Measurements from ENCODE around the gene ZSCAN10. TPM values are rescaled to one million over a fixed set of nuclear protein-coding genes. Genes with fewer than 3 reads are reported as not detected.

Gene ZSCAN10
- total RNA-seq, 1 experiment from 2014 or later = 0.76 TPM

DNA sequence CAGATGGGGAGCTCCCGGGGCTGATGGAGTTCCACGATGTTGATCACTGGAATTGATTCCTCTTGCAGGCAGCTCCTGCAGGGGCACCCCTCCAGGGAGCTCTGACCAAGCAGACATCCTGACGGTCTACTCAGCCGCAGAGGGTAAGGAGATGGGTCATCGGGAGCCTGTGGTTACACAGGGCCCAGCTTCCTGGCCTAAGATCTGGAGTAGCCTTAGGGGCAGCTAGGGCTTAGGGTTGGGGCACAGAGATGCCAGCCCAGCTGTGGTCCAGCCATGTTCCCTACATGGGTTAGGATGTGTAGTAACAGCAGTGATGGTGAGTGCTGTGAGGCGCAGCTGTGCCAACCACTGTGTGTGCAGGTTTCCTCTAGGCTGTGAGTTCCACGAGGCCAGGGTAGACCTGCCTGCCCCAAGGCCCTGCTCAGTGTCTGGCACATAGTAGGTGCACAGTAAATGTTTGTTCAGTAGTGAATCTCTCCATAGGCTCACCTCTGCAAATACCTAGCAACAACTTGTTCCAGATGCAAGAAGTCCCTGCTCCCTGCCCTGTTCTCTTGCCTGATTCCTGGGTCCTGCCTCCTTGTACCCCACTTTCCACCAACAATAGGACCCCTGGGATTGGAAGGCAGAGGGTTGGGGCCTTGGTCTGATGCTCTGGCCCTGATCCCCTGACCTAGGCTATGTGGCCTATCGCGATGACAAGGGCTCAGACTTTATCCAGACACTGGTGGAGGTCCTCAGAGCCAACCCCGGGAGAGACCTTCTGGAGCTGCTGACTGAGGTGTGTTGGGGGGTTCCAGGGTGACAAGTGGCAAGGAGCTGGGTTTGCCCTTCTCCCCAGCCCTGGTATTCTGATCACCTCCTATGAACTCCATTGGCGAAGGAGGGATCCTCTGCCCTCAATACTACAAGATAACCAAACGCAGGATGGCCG lies 49.4 kb upstream of the ZSCAN10 start:
- peak overlapping the region; percentile 95 for H3K27ac ChIP-seq (ENCODE audit: low read depth, low read length)
- H3K4me2 ChIP-seq (ENCODE audit: low read length) = peak overlapping the region; percentile 81
- DNase-seq (ENCODE audit: low read depth, low spot score) = no peak
- no peak for TF ChIP-seq YY1 (IDR thresholded peaks at IDR 0.05; ENCODE audit: extremely low read depth, insufficient replicate concordance, low read depth, low read length)
- H3K4me1 ChIP-seq (ENCODE audit: control insufficient read depth in 1 of 2, insufficient read depth in 2 of 2, low read length in 2 of 2) = peaks cover 8 to 38% of the 10 kb centered on the region in 2 experiments
- ChIA-PET POLR2A (interaction anchor here (1.0 to 3.2 kb wide), 5 partner anchors 13 to 23 kb away, joined by 3 to 34 read pairs (median 4); partner anchors contain the start of gene ZNF213), CTCF (interaction anchor here (0.6 to 2.3 kb wide), 7 partner anchors 12 to 90 kb away, joined by 3 to 15 read pairs (median 3); partner anchors contain the start of gene ZNF213), RAD21 (ENCODE audit: low non-redundant PET in 1 of 2, low total read pairs in 2 of 2, uncharacterized antibody in 2 of 2, unreplicated experiment in 2 of 2) (no interaction called here)
- H3K27me3 ChIP-seq (ENCODE audit: insufficient read depth, low read length) = no peaks in the 10 kb centered on the region
- no peaks in the 10 kb centered on the region for H3K36me3 ChIP-seq (ENCODE audit: control insufficient read depth in 1 of 2, insufficient read depth in 2 of 2, low read length in 2 of 2)
- H3K9ac ChIP-seq (ENCODE audit: low read length) = peak overlapping the region; percentile 84
- intact Hi-C loops (cut with micrococcal nuclease) = no loop called here
- no peak overlapping the region for H2AFZ ChIP-seq (ENCODE audit: low read depth, low read length, poor library complexity, severe bottlenecking)
- no TSS peak for BruUV-seq (replicated peaks)
- no peaks in the 10 kb centered on the region for H3K79me2 ChIP-seq (ENCODE audit: insufficient read depth, low read length)
- H3K9me3 ChIP-seq (ENCODE audit: control insufficient read depth in 1 of 2, insufficient read depth in 1 of 2, low read depth in 1 of 2, low read length in 2 of 2) = no peaks in the 10 kb centered on the region
- H3K4me3 ChIP-seq (replicated peaks in 1 of 2; ENCODE audit: low read depth in 1 of 2, low read length in 2 of 2) = peak overlapping the region; percentile 54 to 65
- no peak for ATAC-seq
- no peaks in the 10 kb centered on the region for H3K9me2 ChIP-seq (ENCODE audit: insufficient read depth)
- no peaks in the 10 kb centered on the region for H4K20me1 ChIP-seq (ENCODE audit: insufficient read depth)

- Histone ChIP-seq H3K79me2 (ENCODE audit: insufficient read depth, low read length) (no peaks in the 10 kb centered on the region), H3K27me3 (ENCODE audit: insufficient read depth, low read length) (no peaks in the 10 kb centered on the region), H3K4me1 (ENCODE audit: control insufficient read depth in 1 of 2, insufficient read depth in 2 of 2, low read length in 2 of 2) (peaks cover 8 to 38% of the 10 kb centered on the region in 2 experiments), H3K9me3 (ENCODE audit: control insufficient read depth in 1 of 2, insufficient read depth in 1 of 2, low read depth in 1 of 2, low read length in 2 of 2) (no peaks in the 10 kb centered on the region), H3K9ac (ENCODE audit: low read length) (no peak overlapping the region), H3K4me2 (ENCODE audit: low read length) (no peak overlapping the region), H3K36me3 (ENCODE audit: control insufficient read depth in 1 of 2, insufficient read depth in 2 of 2, low read length in 2 of 2) (no peaks in the 10 kb centered on the region), H3K4me3 (replicated peaks in 1 of 2; ENCODE audit: low read depth in 1 of 2, low read length in 2 of 2) (no peak overlapping the region), H3K27ac (ENCODE audit: low read depth, low read length) (no peak overlapping the region), H3K9me2 (ENCODE audit: insufficient read depth) (no peaks in the 10 kb centered on the region), H2AFZ (ENCODE audit: low read depth, low read length, poor library complexity, severe bottlenecking) (no peak overlapping the region), H4K20me1 (ENCODE audit: insufficient read depth) (no peaks in the 10 kb centered on the region)
- ATAC-seq (no peak), DNase-seq (ENCODE audit: low read depth, low spot score) (no peak)
- RAD21 ChIA-PET (ENCODE audit: low non-redundant PET in 1 of 2, low total read pairs in 2 of 2, uncharacterized antibody in 2 of 2, unreplicated experiment in 2 of 2) = no interaction called here
- POLR2A ChIA-PET = interaction anchor here (1.0 to 1.6 kb wide), 2 partner anchors 13 to 24 kb away, joined by 3 to 4 read pairs; partner anchors contain the start of gene ZNF213
- CTCF ChIA-PET = interaction anchor here (1.0 to 1.4 kb wide), 3 partner anchors 13 to 18 kb away, joined by 3 to 4 read pairs (median 3); partner anchors contain the start of gene ZNF213
- BruUV-seq (replicated peaks) = no TSS peak
- intact Hi-C loops (cut with micrococcal nuclease) = no loop called here
- TF ChIP-seq ELF1 (IDR thresholded peaks at IDR 0.05; ENCODE audit: borderline replicate concordance, low read depth) (no peak), REST (IDR thresholded peaks at IDR 0.05; ENCODE audit: low read depth) (no peak), SIN3A (IDR thresholded peaks at IDR 0.05; ENCODE audit: low read depth) (no peak), EZH2 (IDR thresholded peaks at IDR 0.05) (no peak), TCF7L2 (IDR thresholded peaks at IDR 0.05; ENCODE audit: borderline replicate concordance, extremely low read depth, insufficient read depth, insufficient read length) (no peak), EGR1 (IDR thresholded peaks at IDR 0.05; ENCODE audit: low read depth) (no peak), EZH2phosphoT487 (IDR thresholded peaks at IDR 0.05; ENCODE audit: borderline replicate concordance) (no peak), JUND (IDR thresholded peaks at IDR 0.05) (no peak), ATF3 (IDR thresholded peaks at IDR 0.05) (no peak)
- TF ChIP-seq, protein P1, sequence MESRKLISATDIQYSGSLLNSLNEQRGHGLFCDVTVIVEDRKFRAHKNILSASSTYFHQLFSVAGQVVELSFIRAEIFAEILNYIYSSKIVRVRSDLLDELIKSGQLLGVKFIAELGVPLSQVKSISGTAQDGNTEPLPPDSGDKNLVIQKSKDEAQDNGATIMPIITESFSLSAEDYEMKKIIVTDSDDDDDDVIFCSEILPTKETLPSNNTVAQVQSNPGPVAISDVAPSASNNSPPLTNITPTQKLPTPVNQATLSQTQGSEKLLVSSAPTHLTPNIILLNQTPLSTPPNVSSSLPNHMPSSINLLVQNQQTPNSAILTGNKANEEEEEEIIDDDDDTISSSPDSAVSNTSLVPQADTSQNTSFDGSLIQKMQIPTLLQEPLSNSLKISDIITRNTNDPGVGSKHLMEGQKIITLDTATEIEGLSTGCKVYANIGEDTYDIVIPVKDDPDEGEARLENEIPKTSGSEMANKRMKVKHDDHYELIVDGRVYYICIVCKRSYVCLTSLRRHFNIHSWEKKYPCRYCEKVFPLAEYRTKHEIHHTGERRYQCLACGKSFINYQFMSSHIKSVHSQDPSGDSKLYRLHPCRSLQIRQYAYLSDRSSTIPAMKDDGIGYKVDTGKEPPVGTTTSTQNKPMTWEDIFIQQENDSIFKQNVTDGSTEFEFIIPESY (IDR thresholded peaks at IDR 0.05; ENCODE audit: extremely low read depth, insufficient replicate concordance, low read length) = no peak
- TF ChIP-seq, protein P2, sequence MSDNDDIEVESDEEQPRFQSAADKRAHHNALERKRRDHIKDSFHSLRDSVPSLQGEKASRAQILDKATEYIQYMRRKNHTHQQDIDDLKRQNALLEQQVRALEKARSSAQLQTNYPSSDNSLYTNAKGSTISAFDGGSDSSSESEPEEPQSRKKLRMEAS (IDR thresholded peaks at IDR 0.05) = no peak
These were observed 48.6 kb upstream of the ZSCAN10 start for GRCh38 chr16:3147757-3148104.

Data from HCT116 (cell line).